NCI-H1930 (cell line): Measurements from ENCODE around the gene ATP8B4.

Experiments
- DNase-seq, 2 experiments: peaks; one replicate each; lab custom pipeline; 2025; lab: John Stamatoyannopoulos, UW

Gene ATP8B4

GRCh38 chr15:49813625-49814024 lies 305.4 kb downstream of the ATP8B4 start:
- no peak for DNase-seq

GRCh38 chr15:49810720-49811119 lies 308.3 kb downstream of the ATP8B4 start:
- no peak for DNase-seq

GRCh38 chr15:49809894-49810609 lies 309.0 kb downstream of the ATP8B4 start:
- DNase-seq, result no peak

- DNase-seq, result no peak
Observed at GRCh38 chr15:49808341-49808740, 310.7 kb downstream of the ATP8B4 start.
